Hindlimb muscle (tissue), 1 donor: ENCODE data around the gene MGLL. TPM values are rescaled to one million over a fixed set of nuclear protein-coding genes. Genes with fewer than 3 reads are reported as not detected.
A peak's percentile ranks its signal among the peaks of the same experiment; 100 is the strongest.
"Not testable (repeated sequence)": the region's sequence is repeated elsewhere in the genome, so short reads cannot be mapped to it uniquely, and the experiment has no call there.

Experiments used
- DNase-seq: peaks from one replicate; pipeline ENCODE4 v3.0.0-alpha.2; 2013
- polyA plus RNA-seq: library from polyadenylated mRNA; unstranded; fragments of 120-200 nt; gene quantifications from one replicate; pipeline ENCODE4 v1.2.1, GENCODE V29; 2013; ENCODE audit not compliant: insufficient read length

MGLL gene
- polyA plus RNA-seq, 1 donor: 28.0 TPM

DNA sequence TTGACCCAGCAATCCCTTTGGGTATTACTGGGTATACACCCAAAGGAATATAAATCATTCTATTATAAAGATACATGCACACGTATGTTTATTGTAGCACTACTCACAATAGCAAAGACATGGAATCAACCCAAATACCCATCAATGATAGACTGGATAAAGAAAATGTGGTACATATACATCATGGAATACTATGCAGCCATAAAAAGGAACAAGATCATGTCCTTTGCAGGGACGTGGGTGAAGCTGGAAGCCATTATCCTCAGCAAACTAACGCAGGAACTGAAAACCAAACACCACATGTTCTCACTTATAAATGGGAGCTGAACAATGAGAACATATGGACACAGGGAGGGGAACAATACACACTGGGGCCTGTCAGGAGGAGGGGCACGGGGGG lies 117.5 kb downstream of the MGLL start:
- not testable (repeated sequence) for DNase-seq

DNA sequence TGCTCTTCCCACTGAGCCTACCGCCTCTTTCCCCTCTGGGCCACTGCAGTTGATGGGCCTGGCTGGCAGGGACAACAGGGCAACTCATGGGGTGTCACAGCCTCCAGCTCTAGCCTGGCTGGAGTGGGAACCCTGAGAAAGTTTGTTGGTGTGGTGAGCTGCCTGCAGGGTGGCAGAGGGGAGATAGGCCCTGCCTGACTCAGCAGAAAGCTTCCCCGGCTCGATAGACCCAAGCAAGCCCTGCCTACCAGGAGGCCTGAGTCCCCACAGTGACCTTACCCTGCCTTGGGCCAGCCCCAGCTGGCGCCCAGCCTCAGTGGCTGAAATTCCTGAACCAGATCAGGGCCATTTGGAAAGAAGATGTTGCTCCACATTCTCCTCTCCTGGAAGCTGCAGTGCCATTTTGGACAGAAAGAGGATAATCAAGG lies 120.2 kb downstream of the MGLL start:
- no peak for DNase-seq

DNA sequence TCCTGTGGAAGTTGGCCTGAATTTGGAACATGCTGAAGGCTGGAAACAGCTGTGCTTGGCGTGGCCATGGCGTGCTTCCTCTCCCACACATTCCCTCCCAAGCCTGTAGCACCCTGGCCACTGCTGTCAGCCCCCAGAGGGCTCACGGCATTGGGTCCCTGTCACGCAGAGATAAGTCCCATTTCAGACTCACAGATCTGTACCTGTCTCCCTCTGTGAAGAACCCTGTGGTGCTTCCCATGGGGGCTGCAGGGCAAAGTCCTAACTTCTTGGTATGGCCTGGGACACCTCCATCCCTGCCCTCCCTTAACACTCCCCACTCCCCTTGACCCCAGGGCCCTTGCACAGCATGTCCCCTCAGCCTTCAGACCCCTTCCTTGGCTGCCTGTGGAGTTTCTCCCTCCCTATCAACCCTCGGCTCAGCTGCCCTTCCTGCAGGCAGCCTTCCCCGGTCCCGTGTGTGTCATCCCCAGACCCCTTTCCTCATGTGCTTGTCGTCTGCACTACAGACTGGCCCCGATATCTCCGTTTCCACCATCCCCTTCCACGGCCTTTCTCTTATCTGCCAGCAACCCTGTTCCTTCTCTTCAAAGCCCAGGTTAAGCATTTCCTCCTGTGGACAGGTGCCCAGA lies 120.9 kb downstream of the MGLL start:
- no peak for DNase-seq

DNA sequence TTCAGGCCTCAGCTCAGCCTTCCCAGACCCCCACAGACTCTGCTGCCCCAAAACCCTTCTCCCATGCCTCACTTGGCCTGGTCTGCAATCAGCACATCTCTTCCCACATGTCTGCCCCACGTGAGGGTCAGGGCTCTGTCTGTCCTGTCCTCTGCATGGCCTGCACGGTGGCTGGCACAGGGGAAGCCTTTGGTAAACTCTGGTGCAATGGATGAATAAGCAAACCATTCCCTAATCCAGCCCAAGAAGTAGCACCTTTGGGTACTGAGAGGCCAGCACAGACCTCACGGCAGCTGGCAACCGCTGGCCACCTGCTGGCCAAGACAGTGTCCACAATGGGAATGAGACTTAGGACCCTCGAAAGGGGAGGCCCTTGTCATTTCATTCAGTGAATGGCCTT lies 121.9 kb downstream of the MGLL start:
- DNase-seq: no peak

DNA sequence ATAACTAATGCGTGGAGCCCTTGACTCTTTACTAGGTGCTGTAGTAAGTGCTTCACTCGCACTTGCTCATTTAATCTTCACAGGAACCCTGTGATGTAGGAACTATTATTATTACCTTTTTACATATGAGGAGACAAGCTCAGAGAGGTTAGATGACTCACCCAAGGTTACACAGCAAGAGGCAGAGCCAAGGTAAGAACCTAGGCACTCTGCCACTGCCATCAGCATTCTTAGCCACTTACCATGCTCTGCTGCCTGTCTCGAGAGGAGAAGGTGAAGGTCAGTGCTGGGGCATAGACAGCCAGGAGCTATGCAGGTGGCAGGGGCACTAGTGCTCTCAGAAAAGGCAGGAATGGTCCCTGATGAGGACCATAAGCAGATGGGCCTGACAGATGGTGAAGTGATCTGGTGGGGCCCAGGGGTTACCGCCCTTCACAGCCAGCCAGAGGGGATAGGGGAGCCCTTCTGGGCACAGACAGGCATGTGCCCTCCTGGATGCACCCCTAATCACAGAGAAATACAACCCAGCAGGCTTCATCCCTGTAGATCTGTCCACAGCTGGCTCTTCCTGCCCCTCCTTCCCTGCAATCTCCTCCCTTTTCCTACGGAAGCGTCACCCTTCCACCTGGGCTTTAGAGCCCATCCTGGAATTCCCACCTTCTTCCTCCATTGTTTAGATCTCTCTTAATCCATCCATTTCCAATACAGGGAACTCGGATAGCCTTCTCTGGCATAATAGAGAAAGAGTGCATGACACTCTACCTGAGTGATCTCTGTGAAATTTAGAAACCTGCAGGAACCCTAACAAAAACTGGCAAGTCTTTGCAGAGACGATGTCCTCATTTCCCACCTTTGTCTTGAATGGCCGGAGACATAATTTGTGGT lies 122.7 kb downstream of the MGLL start:
- no peak for DNase-seq

DNA sequence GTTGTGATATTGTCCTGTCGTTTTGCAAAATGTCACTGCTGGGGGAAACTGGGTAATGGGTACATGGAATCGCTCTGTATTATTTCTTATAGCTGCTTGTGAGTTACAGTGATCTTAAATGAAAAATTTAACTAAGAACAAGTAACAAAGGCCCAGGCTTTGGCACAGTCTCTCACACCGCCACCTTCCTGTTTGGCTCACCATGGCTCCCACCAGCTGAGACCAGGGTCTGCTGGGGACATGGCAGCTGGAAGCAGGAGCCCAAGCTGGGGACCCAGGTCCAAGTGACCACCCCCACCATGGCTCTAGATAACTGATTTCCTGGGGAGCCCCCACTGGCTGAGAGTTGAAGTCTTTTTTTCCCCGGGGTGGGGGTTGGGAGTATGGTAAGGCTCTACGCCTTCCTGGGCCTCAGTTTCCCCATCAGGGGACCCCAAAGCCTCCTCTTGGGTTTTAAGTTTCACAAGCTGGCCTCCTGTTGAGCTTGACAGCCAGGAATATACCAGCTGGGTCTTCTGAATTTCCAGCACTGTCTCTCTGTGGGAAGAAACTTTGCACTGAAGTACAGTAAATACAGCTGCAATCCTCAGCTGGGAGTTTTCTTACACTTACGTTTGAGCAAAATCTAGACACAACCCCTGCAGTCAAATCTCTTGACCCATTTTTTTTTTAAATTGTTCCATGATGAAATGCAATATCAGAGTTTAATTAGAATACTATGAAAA lies 123.5 kb downstream of the MGLL start:
- peak; percentile 59 for DNase-seq

DNA sequence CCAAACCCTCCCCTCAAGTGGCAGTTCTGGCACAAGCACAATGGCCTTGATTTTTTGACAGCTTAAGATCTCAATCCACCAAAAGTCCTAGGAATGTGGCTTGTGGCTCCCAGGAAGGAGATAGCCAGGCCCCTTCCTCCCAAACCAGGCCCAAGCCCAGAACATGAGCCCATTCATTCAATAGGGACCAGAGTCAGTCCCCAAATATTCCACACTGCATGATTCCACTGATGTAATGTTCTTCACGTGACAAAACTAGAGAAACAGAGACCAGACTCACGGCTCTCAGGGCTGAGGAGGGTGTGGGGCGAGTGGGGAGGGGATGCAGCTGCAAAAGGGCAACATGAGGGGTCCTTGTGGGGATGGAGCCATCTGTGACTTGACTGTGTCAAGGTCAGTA lies 124.0 kb downstream of the MGLL start:
- peak; percentile 54 for DNase-seq

DNA sequence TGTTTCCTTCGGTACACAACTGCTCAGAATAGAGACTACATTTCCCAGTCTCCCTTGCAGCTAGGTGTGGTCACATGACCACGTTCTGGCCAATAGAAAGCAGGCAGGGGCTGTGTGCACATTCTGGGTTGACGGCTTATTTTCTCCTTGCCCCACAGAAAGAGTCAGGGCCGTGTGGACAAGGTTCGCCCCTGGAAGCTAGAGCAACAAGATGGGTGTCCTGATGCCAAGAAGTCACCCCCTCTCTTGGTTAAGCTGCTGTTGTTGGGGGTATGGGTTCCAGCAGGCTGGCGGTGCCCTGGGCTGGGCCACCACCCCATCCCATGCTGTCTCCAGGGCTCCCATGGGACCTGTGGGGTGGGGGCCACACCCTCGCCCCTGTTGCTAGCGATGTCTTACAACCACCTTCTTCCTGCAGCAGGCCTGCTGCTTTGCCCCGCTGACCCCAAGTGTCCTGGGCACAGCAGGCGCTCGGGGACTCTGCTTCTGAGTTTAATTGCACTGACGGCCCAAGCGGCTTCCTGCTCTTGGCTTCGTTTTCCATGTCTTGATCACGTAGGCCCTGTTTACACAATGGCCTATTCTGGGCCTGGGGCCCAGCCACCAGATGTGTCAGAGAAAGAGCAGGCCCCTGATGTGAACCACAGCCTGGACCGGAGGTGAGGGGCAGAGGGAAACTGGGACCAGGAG lies 124.6 kb downstream of the MGLL start:
- DNase-seq: peak; percentile 92

DNA sequence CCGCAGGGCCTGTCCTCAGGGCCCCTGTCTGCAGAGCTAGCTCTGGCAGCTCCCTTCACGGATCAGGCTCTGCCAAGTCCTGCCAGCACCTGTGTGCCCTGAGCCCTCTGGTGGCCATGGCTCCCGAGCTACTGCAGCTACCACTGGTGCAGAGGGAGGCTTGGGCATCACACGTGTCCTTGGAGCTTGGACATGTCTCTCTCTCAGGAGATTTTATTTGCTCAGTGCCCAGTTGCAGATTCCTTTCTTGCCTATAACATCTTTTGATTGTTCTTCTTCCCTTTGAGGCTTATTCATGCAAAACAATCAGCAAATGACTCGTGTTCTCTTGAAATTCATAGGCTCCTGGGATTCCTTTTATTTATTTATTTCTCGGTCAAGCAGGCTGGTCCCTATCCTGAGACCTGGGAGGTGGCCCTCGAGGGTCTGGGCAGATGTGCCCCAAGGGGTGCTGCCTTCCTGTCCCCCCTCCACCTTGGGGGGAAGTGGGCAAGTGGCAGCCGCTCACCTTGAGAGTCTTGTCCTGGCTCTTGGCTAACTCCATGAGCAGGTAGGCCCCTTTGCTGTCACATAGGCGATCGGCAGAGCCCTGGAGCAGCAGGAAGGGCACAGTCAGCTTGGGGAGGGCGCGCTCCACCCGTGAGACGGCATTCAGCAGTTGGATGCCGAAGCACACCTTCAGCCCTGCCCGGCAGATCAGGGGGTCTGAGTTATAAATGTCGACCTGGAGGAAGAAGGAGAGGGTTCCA lies 127.7 kb downstream of the MGLL start:
- no peak for DNase-seq

DNA sequence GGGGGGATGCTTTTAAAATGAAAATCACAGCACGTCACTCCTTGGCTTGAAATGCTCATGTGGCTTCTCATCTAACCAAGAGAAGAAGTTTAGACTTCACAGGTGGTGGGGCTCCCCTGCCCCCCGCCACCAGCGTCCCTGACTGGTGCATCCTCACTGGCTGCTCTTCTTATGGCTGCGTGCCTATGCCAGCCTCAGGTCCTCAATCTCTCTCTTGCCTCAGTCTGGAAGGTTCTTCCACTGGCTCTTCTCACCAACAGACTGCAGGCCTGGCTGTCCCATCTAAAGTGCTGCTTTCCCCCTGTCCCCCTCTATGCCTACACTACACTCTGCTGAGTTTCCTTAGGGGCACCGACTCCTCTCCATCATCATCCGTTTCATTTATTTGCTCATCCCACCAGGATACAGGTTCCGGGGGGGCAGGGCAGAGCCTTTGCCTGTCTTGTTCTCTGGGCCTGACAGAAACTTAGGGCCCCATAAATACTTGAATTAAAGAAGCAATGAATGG lies 128.9 kb downstream of the MGLL start:
- no peak for DNase-seq

DNA sequence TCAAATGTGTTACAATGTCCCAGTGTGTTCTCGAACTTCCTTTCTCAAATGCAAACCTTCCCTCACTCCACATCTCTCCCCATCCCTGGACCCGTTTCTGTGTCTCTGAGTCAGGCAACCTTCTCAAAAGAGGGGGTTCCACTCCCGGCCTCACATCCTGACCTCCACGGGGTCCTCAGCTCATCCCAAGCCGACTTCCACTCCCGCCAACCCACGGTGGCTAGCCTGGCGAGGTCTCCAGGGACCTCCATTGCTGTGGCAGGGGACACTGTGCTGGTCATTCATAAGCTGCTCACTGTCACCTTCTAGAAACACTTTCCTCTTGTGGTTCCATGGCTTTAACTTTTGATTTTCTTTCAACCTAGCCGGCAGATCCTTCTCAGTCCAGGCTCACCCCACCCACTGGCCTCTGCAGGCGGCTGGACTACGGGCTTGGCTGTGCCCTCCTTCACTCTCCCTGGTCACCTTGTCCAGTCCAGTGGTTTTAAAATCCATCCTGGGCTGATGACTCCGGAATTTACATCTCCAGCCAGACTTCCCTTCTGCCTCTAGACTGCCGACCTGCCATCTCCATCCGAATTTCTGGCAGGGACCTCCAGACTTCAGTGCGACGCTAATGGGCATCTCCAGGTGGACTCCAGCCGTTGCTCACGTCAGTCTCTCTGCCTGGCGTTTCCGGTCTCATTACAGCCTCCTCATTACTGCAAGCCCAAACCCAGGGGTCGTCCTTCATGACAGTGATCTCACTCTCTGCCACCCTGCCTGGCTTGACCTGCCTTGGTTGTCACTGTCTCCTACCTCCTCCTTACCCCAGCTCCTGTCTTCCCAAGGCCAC lies 129.6 kb downstream of the MGLL start:
- no peak for DNase-seq

DNA sequence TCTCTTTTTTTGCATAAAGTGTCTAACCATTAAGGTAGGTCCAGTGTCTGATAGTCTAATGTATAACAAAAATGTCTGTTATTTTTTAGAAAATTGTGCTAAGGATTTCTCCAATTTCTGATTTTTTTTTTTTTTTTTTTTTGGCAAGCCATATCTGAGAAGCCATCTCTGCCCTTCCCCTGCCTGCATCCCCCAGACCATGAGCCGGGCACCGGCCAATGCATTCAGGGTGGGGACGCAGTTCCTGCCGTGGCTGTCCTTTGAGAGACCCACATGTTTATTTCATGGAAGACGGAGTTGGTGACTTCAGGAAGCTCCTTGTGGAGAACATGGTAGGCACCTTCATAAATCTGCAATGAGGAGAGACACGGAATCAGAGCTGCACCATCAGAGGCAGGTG lies 130.3 kb downstream of the MGLL start:
- DNase-seq: no peak

DNA sequence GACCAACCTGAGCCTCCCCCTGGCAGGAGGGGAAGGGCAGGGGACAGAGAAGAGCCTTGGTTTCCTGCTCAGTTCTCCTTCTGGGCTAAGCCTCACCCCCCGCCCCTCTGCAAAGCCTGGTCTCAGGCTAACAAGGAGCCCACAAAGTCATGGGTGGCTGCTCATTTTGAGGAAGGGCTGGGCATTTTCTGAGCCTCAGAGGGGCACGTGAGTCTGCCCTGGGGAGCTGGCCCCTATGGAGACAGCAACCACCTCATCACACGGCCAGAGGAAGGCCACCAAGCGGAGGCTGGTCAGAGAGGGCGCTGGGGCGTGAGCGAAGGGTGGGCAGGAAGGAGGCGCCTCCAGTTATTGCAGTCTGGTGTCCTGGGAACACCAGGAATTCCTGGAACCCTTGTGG lies 130.8 kb downstream of the MGLL start:
- DNase-seq: no peak

DNA sequence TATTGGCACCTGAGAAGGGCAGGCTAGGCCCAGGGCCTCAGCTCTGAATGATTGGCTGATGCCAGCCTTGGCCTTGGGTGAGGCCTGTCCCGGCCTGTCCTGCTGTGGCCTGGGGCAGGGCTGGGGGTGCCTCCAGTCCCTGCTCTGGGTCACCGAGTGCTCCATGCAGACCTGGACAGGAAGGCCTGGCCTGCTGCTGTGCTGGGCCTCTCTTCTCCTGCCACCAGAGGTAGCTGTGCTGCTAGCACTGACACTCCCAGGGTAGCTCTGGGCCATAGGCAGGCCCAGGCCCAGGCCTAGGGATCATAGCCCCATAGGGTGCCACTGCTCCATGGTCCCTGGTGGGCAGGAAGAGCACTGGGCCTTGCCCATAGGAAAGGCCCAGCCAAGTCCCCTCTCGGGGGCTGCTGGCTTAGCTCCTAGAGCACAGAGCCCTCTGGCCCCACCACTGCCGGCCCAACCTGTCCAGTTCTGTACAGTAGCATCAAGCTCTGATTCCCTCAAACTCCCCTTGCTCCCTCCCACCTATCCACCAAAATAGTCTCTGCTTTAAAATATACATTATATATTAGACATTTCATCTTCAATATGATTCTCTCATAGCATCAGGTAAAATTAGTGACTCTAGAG lies 131.4 kb downstream of the MGLL start:
- no peak for DNase-seq

DNA sequence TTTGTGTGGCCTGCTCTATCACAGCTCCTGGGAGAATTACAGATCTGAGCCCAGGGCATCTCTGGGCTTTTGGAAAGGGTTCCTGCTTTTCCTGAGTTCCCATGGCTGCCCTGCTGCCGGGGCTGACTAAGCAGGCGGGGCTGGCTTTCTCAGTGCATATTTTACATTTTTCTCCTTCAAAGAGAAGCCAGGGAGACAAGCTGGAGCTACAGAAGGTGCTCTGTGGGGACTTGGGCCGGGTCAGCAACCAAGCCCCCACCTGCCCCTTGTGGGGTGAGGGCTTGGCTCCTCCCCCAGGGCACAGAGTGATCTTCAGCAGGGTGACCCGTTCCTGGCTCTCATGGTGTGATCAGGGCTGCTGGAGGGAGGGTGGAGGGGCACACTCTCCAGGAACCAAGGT lies 132.2 kb downstream of the MGLL start:
- no peak for DNase-seq

DNA sequence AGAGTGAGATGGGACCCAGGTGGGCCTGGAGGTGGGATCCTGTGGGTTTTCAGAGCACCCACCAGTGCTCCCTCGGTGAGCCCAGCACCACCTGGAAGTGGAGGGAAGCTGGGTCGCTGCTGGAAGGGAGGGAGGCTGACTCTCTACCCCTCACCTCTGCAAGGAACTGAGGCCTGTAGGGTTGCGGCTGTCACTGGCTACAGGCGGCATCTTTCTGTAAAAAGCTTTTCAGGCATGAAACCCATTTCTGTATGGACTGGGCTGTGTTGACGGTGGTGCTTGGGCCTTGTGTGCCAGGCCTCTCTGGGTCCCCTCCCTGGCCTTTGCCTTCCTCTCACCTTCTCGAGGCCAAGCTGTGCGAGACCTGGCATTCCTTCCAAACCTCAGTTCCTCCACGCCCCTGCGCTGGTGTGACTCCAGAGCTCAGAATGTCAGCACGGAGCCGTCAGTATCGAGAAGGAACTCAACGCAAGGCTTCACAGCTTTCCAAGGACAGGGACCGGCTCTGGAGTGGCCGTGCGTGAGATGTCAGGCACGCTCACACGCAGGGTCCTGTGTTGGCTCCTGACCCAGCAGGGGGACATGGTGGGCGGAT lies 133.0 kb downstream of the MGLL start:
- DNase-seq: no peak

DNA sequence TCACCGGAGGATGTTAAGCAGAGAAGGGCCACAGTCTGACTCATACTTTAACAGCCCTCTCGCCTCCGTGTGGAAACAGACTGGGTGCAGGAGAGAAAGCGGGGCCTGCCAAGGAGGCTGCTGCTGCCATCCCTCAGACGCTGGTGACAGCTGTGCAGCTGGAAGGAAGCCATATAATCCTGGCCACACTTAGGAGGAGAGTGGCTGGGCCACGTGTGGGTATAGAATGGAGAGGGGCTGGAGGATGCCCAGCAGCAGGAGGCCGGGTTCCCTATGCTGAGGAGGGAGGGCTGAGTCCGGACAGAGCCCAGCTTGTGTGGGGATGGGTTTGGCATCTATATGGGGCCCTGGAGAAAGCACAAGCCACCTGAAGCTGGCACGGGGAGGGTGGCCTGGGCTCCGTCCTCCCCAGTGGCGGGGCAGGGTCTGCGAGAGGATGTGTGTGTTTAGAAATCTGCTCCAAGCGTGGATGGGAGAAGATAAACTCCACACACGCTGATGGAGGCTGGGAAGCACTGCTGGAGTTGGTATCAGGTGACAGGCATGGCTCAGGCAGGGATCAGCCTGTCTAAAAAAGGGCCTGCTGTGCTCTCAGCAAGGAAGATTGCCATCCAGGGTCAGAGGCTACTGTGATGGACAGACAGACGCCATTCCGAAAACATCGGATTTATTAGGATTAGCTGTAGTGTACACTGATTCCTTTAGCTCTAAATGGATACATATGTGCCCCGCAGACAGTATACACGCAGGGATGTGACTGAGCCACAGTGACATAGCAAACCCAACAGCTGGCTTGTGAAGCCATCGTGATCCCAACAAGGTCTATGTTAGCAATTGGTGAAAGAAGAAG lies 133.7 kb downstream of the MGLL start:
- no peak for DNase-seq

DNA sequence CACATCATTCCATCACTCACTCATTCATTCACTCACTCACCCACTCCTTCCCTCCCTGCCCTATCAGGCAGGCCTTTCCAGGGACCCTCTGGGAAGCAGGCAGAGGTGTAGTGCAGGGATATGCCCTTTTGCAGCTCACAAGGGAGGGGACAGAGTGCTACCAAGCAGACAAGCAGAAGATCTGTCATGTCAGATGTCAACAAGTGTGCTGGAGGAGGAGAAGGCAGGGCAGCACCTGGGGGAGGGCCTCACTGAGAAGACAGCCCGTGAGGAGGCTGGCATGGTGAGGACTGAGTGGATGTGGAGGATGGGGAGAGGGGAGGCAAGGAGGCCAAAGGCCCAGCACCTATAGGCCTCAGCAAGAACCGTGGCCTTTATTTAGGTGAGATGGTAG lies 134.3 kb downstream of the MGLL start:
- no peak for DNase-seq

DNA sequence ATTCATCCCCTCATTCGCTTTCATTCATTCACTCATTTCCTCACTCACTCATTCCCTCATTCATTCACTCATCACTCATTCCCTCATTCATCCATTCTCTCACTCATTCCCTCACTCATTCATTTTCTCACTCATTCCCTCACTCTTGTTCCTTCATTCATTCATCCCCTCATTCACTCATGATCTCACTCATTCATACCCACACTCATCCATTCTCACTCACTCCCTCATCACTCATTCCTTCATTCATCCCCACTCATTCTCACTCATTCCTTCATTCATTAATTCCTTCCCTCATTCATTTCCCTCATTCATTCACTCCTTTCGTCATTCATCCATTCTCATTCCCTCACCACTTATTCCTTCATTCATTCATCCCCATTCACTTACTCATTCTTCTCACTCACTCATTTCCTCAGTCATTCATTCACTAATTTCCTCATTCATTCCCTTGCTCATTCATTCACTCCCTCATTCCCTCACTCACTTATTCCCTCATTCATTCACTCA lies 135.0 kb downstream of the MGLL start:
- no peak for DNase-seq
